Activated T-cell treated with anti-CD3 and anti-CD28 coated beads, Interleukin-2, amount 50 U/mL, for 4 hours (primary cell): Measurements from ENCODE around the gene GRIP1. TPM values are rescaled to one million over a fixed set of nuclear protein-coding genes. Genes with fewer than 3 reads are reported as not detected.

Source experiments
- ATAC-seq, 2 donors: fragments of 200-7000 bp; cut with Tn5 transposase; one replicate each; pipeline ENCODE4 v1.10.0; 2021
- DNase-seq: peaks from one replicate; pipeline ENCODE4 v3.0.0-alpha.2; 2020
- H3K27me3 Mint-ChIP-seq: one replicate; pipeline ENCODE4 v1.8.0; 2021; ENCODE audit warnings: low read depth, mixed read lengths
- H3K36me3 Mint-ChIP-seq: one replicate; pipeline ENCODE4 v1.8.0; 2022; ENCODE audit warnings: mixed read lengths; ENCODE audit not compliant: insufficient read depth
- H3K4me1 Mint-ChIP-seq: one replicate; pipeline ENCODE4 v1.8.0; 2021; ENCODE audit warnings: low read depth, mixed read lengths
- H3K4me3 Mint-ChIP-seq: one replicate; pipeline ENCODE4 v1.8.0; 2021; ENCODE audit warnings: mild to moderate bottlenecking, moderate library complexity, mixed read lengths
- H3K9me3 Mint-ChIP-seq: one replicate; pipeline ENCODE4 v1.8.0; 2021; ENCODE audit warnings: mixed read lengths
- total RNA-seq, 3 donors: library from RNA; stranded (reverse); gene quantifications; one replicate each; pipeline ENCODE4 v1.2.1, GENCODE V29; 2021

The GRIP1 gene
- 1 to 10 TPM; 1.6 to 8.0 (median 4.4) TPM for total RNA-seq

- Mint-ChIP-seq H3K36me3 (no peaks in the 10 kb centered on the region), H3K4me1 (no peaks in the 10 kb centered on the region), H3K4me3 (no peak within 1 kb of the TSS), H3K9me3 (no peaks in the 10 kb centered on the region), H3K27me3 (peaks cover 8% of the 10 kb centered on the region)
- DNase-seq (no peak), ATAC-seq (no peak)
Observed at GRCh38 chr12:66678338-66679275, at the start of gene GRIP1. Gene GRIP1, minus strand, starts transcription at chr12:66679076. Its CDS starts 172 bp downstream, at chr12:66678904.

GRCh38 chr12:66726556-66726955, 47.7 kb upstream of the GRIP1 start:
- Mint-ChIP-seq H3K36me3 (no peaks in the 10 kb centered on the region), H3K4me1 (no peaks in the 10 kb centered on the region), H3K27me3 (no peaks in the 10 kb centered on the region), H3K4me3 (no peak overlapping the region), H3K9me3 (no peaks in the 10 kb centered on the region)
- ATAC-seq: no peak
- DNase-seq: no peak

- Mint-ChIP-seq H3K27me3 (no peaks in the 10 kb centered on the region), H3K4me1 (no peaks in the 10 kb centered on the region), H3K4me3 (no peak overlapping the region), H3K9me3 (no peaks in the 10 kb centered on the region), H3K36me3 (no peaks in the 10 kb centered on the region)
- ATAC-seq (no peak), DNase-seq (no peak)
Observed at GRCh38 chr12:66725031-66725430, 46.2 kb upstream of the GRIP1 start.

GRCh38 chr12:66724616-66725015, 45.7 kb upstream of the GRIP1 start:
- H3K27me3 Mint-ChIP-seq: no peaks in the 10 kb centered on the region
- no peak for DNase-seq
- H3K4me3 Mint-ChIP-seq: no peak overlapping the region
- no peaks in the 10 kb centered on the region for H3K36me3 Mint-ChIP-seq
- no peaks in the 10 kb centered on the region for H3K4me1 Mint-ChIP-seq
- no peaks in the 10 kb centered on the region for H3K9me3 Mint-ChIP-seq
- ATAC-seq: no peak

GRCh38 chr12:66724026-66724425, 45.1 kb upstream of the GRIP1 start:
- DNase-seq (no peak), ATAC-seq (no peak)
- no peaks in the 10 kb centered on the region for H3K4me1 Mint-ChIP-seq
- H3K9me3 Mint-ChIP-seq: no peaks in the 10 kb centered on the region
- H3K4me3 Mint-ChIP-seq: no peak overlapping the region
- no peaks in the 10 kb centered on the region for H3K27me3 Mint-ChIP-seq
- H3K36me3 Mint-ChIP-seq: no peaks in the 10 kb centered on the region

- no peak for DNase-seq
Observed at GRCh38 chr12:66719862-66720261, 41.0 kb upstream of the GRIP1 start.

GRCh38 chr12:66717036-66717673, 38.3 kb upstream of the GRIP1 start:
- ATAC-seq (no peak), DNase-seq (no peak)
- H3K4me1 Mint-ChIP-seq: peaks cover 33% of the 10 kb centered on the region
- H3K9me3 Mint-ChIP-seq: peaks cover 6% of the 10 kb centered on the region
- no peak overlapping the region for H3K4me3 Mint-ChIP-seq
- no peaks in the 10 kb centered on the region for H3K27me3 Mint-ChIP-seq
- H3K36me3 Mint-ChIP-seq: no peaks in the 10 kb centered on the region

More at GRCh38 chr12:66719862-66720261, 41.0 kb upstream of the GRIP1 start:
- Mint-ChIP-seq H3K4me1 (peaks cover 12% of the 10 kb centered on the region), H3K4me3 (no peak overlapping the region), H3K36me3 (no peaks in the 10 kb centered on the region), H3K9me3 (peaks cover 3% of the 10 kb centered on the region), H3K27me3 (no peaks in the 10 kb centered on the region)
- ATAC-seq: no peak

GRCh38 chr12:66716522-66716921, 37.6 kb upstream of the GRIP1 start:
- ATAC-seq: peak in 1 of 2 donors; percentile 50
- H3K36me3 Mint-ChIP-seq: no peaks in the 10 kb centered on the region
- no peaks in the 10 kb centered on the region for H3K27me3 Mint-ChIP-seq
- H3K9me3 Mint-ChIP-seq: peaks cover 6% of the 10 kb centered on the region
- DNase-seq: no peak
- H3K4me3 Mint-ChIP-seq: no peak overlapping the region
- peaks cover 33% of the 10 kb centered on the region for H3K4me1 Mint-ChIP-seq

- Mint-ChIP-seq H3K27me3 (no peaks in the 10 kb centered on the region), H3K9me3 (peaks cover 6% of the 10 kb centered on the region), H3K4me1 (peaks cover 42% of the 10 kb centered on the region), H3K4me3 (peak overlapping the region; percentile 73), H3K36me3 (no peaks in the 10 kb centered on the region)
- ATAC-seq: no peak
- DNase-seq: no peak
Observed at GRCh38 chr12:66714709-66715108, 35.8 kb upstream of the GRIP1 start.

- ATAC-seq (no peak), DNase-seq (no peak)
- Mint-ChIP-seq H3K4me3 (peak overlapping the region; percentile 73), H3K27me3 (no peaks in the 10 kb centered on the region), H3K4me1 (peaks cover 49% of the 10 kb centered on the region), H3K36me3 (no peaks in the 10 kb centered on the region), H3K9me3 (peaks cover 6% of the 10 kb centered on the region)
Observed at GRCh38 chr12:66713984-66714383, 35.1 kb upstream of the GRIP1 start.

GRCh38 chr12:66709893-66710292, 31.0 kb upstream of the GRIP1 start:
- Mint-ChIP-seq H3K9me3 (peaks cover 4% of the 10 kb centered on the region), H3K36me3 (no peaks in the 10 kb centered on the region), H3K27me3 (peaks cover 2% of the 10 kb centered on the region), H3K4me1 (peaks cover 47% of the 10 kb centered on the region), H3K4me3 (no peak overlapping the region)
- ATAC-seq (no peak), DNase-seq (no peak)

GRCh38 chr12:66709457-66709773, 30.5 kb upstream of the GRIP1 start:
- Mint-ChIP-seq H3K27me3 (peaks cover 2% of the 10 kb centered on the region), H3K4me3 (no peak overlapping the region), H3K4me1 (peaks cover 44% of the 10 kb centered on the region), H3K36me3 (no peaks in the 10 kb centered on the region), H3K9me3 (no peaks in the 10 kb centered on the region)
- no peak for DNase-seq
- ATAC-seq: no peak

- Mint-ChIP-seq H3K36me3 (no peaks in the 10 kb centered on the region), H3K4me3 (peak overlapping the region; percentile 54), H3K9me3 (no peaks in the 10 kb centered on the region), H3K27me3 (peaks cover 2% of the 10 kb centered on the region), H3K4me1 (peaks cover 42% of the 10 kb centered on the region)
- DNase-seq (no peak), ATAC-seq (no peak)
Observed at GRCh38 chr12:66708704-66709456, 30.0 kb upstream of the GRIP1 start.

GRCh38 chr12:66707002-66707697, 28.3 kb upstream of the GRIP1 start:
- ATAC-seq: no peak
- Mint-ChIP-seq H3K9me3 (no peaks in the 10 kb centered on the region), H3K4me1 (peaks cover 27% of the 10 kb centered on the region), H3K27me3 (peaks cover 9% of the 10 kb centered on the region), H3K4me3 (no peak overlapping the region), H3K36me3 (no peaks in the 10 kb centered on the region)
- DNase-seq: no peak
